ENCODE measurements around the gene CDC123. TPM values are rescaled to one million over a fixed set of nuclear protein-coding genes. Genes with fewer than 3 reads are reported as not detected.

CDC123 gene
- polyA plus RNA-seq, 1 experiment, result 138 TPM

- Histone ChIP-seq H3K9me3 (ENCODE audit: control insufficient read depth, insufficient read depth, low read length) (peaks cover 3% of the 10 kb centered on the region; the same call in 1 of the 2 replicates), H3K4me3 (ENCODE audit: low read depth, low read length) (peak overlapping the region; percentile 99), H3K27me3 (ENCODE audit: control insufficient read depth, insufficient read depth, low read length) (no peaks in the 10 kb centered on the region), H3K27ac (ENCODE audit: low read depth, low read length) (peak overlapping the region; percentile 88)
- no peak for DNase-seq (ENCODE audit: low read depth, low spot score)
- TF ChIP-seq CTCF (IDR thresholded peaks at IDR 0.05; ENCODE audit: low read depth, low read length), result no peak
- CTCF ChIA-PET, result interaction anchor here (0.6 to 2.3 kb wide), 6 partner anchors 20 to 904 kb away, joined by 3 to 11 read pairs (median 5); partner anchors contain the start of gene OPTN
- POLR2A ChIA-PET, result interaction anchor here (0.6 to 1.6 kb wide), 5 partner anchors 16 to 765 kb away, joined by 3 to 5 read pairs (median 3); partner anchors contain the start of gene UPF2
Observed at GRCh38 chr10:12195281-12195602, 746 bp upstream of the CDC123 start.

GRCh38 chr10:12196531-12197211 lies 683 bp downstream of the CDC123 start:
- ChIA-PET POLR2A (interaction anchor here (0.6 to 1.3 kb wide), 5 partner anchors 10 to 521 kb away, joined by 3 to 5 read pairs (median 3); partner anchors contain the start of gene UPF2), CTCF (interaction anchor here (1.4 to 2.3 kb wide), 3 partner anchors 18 to 903 kb away, joined by 5 to 11 read pairs (median 10); partner anchors contain the start of gene OPTN)
- H3K27me3 ChIP-seq (ENCODE audit: control insufficient read depth, insufficient read depth, low read length), result no peaks in the 10 kb centered on the region
- peak overlapping the region; percentile 88 for H3K27ac ChIP-seq (ENCODE audit: low read depth, low read length)
- no peak for TF ChIP-seq CTCF (IDR thresholded peaks at IDR 0.05; ENCODE audit: low read depth, low read length)
- H3K9me3 ChIP-seq (ENCODE audit: control insufficient read depth, insufficient read depth, low read length), result peaks cover 3% of the 10 kb centered on the region; the same call in 1 of the 2 replicates
- no peak for DNase-seq (ENCODE audit: low read depth, low spot score)
- peak overlapping the region; percentile 99 for H3K4me3 ChIP-seq (ENCODE audit: low read depth, low read length)

GRCh38 chr10:12198156-12198555 lies 2.2 kb downstream of the CDC123 start:
- DNase-seq (ENCODE audit: low read depth, low spot score), result no peak
- H3K4me3 ChIP-seq (ENCODE audit: low read depth, low read length), result no peak overlapping the region
- CTCF ChIA-PET, result interaction anchor here (0.6 to 6.0 kb wide), 3 partner anchors 17 to 877 kb away, joined by 3 to 46 read pairs (median 4); no protein-coding TSS in a partner anchor
- no peak overlapping the region for H3K27ac ChIP-seq (ENCODE audit: low read depth, low read length)
- peaks cover 3% of the 10 kb centered on the region; the same call in 1 of the 2 replicates for H3K9me3 ChIP-seq (ENCODE audit: control insufficient read depth, insufficient read depth, low read length)
- H3K27me3 ChIP-seq (ENCODE audit: control insufficient read depth, insufficient read depth, low read length), result no peaks in the 10 kb centered on the region
- no peak for TF ChIP-seq CTCF (IDR thresholded peaks at IDR 0.05; ENCODE audit: low read depth, low read length)
- POLR2A ChIA-PET, result no interaction called here

- Histone ChIP-seq H3K4me3 (ENCODE audit: low read depth, low read length) (no peak overlapping the region), H3K27me3 (ENCODE audit: control insufficient read depth, insufficient read depth, low read length) (no peaks in the 10 kb centered on the region), H3K9me3 (ENCODE audit: control insufficient read depth, insufficient read depth, low read length) (no peaks in the 10 kb centered on the region), H3K27ac (ENCODE audit: low read depth, low read length) (no peak overlapping the region)
- ChIA-PET CTCF (interaction anchor here (6.0 kb wide), 1 partner anchor 14 kb away, joined by 46 read pairs; no protein-coding TSS in a partner anchor), POLR2A (no interaction called here)
- no peak for DNase-seq (ENCODE audit: low read depth, low spot score)
- TF ChIP-seq CTCF (IDR thresholded peaks at IDR 0.05; ENCODE audit: low read depth, low read length), result no peak
Observed at GRCh38 chr10:12200850-12201249, 4.9 kb downstream of the CDC123 start.

- no peak for TF ChIP-seq CTCF (IDR thresholded peaks at IDR 0.05; ENCODE audit: low read depth, low read length)
- DNase-seq (ENCODE audit: low read depth, low spot score), result no peak
- CTCF ChIA-PET, result interaction anchor here (6.0 kb wide), 1 partner anchor 14 kb away, joined by 46 read pairs; no protein-coding TSS in a partner anchor
- Histone ChIP-seq H3K27me3 (ENCODE audit: control insufficient read depth, insufficient read depth, low read length) (no peaks in the 10 kb centered on the region), H3K4me3 (ENCODE audit: low read depth, low read length) (no peak overlapping the region), H3K27ac (ENCODE audit: low read depth, low read length) (no peak overlapping the region), H3K9me3 (ENCODE audit: control insufficient read depth, insufficient read depth, low read length) (no peaks in the 10 kb centered on the region)
- POLR2A ChIA-PET, result no interaction called here
Observed at GRCh38 chr10:12201543-12201942, 5.6 kb downstream of the CDC123 start.
